Rectal smooth muscle tissue (tissue), 1 donor: ENCODE results near the gene SLC36A3.

Experiments used
- H3K27ac ChIP-seq: one replicate; pipeline ENCODE4 v1.7.0; 2013; ENCODE audit warnings: low read depth, low read length, inconsistent platforms
- H3K27me3 ChIP-seq: one replicate; pipeline ENCODE4 v1.7.0; 2013; ENCODE audit warnings: low read length; ENCODE audit not compliant: control insufficient read depth, insufficient read depth
- H3K36me3 ChIP-seq: one replicate; pipeline ENCODE4 v1.7.0; 2013; ENCODE audit warnings: low read length; ENCODE audit not compliant: control insufficient read depth, insufficient read depth
- H3K4me1 ChIP-seq: one replicate; pipeline ENCODE4 v1.7.0; 2013; ENCODE audit warnings: low read length; ENCODE audit not compliant: control insufficient read depth, insufficient read depth
- H3K4me3 ChIP-seq: one replicate; pipeline ENCODE4 v1.7.0; 2013; ENCODE audit warnings: low read length
- H3K9ac ChIP-seq: one replicate; pipeline ENCODE4 v1.7.0; 2013; ENCODE audit warnings: low read length

SLC36A3 gene

GRCh38 chr5:151303666-151304065 is at the start of gene SLC36A3:
Gene SLC36A3, minus strand, starts transcription at chr5:151303766. Its CDS starts 412 bp downstream, at chr5:151303354.
- Histone ChIP-seq H3K36me3 (no peaks in the 10 kb centered on the region), H3K27ac (no peak within 1 kb of the TSS), H3K4me3 (no peak within 1 kb of the TSS), H3K9ac (no peak within 1 kb of the TSS), H3K27me3 (no peaks in the 10 kb centered on the region), H3K4me1 (no peaks in the 10 kb centered on the region)

- Histone ChIP-seq H3K27me3 (no peaks in the 10 kb centered on the region), H3K36me3 (no peaks in the 10 kb centered on the region), H3K4me1 (no peaks in the 10 kb centered on the region), H3K27ac (no peak overlapping the region), H3K9ac (no peak overlapping the region), H3K4me3 (no peak overlapping the region)
Observed at GRCh38 chr5:151351671-151352070, 48.1 kb upstream of the SLC36A3 start.

GRCh38 chr5:151348789-151349188 is 45.2 kb upstream of the SLC36A3 start:
- Histone ChIP-seq H3K36me3 (no peaks in the 10 kb centered on the region), H3K27me3 (peaks cover 3% of the 10 kb centered on the region), H3K9ac (no peak overlapping the region), H3K27ac (no peak overlapping the region), H3K4me3 (no peak overlapping the region), H3K4me1 (no peaks in the 10 kb centered on the region)

GRCh38 chr5:151347369-151347768 is 43.8 kb upstream of the SLC36A3 start, which contains the start of gene SLC36A2:
Gene SLC36A2, minus strand, starts transcription at chr5:151347559. Its CDS starts 99 bp downstream, at chr5:151347460.
- Histone ChIP-seq H3K27ac (no peak within 1 kb of the TSS), H3K36me3 (no peaks in the 10 kb centered on the region), H3K9ac (no peak within 1 kb of the TSS), H3K27me3 (peaks cover 3% of the 10 kb centered on the region), H3K4me3 (no peak within 1 kb of the TSS), H3K4me1 (no peaks in the 10 kb centered on the region)

- Histone ChIP-seq H3K36me3 (no peaks in the 10 kb centered on the region), H3K4me3 (no peak overlapping the region), H3K9ac (no peak overlapping the region), H3K4me1 (no peaks in the 10 kb centered on the region), H3K27ac (no peak overlapping the region), H3K27me3 (peaks cover 3% of the 10 kb centered on the region)
Observed at GRCh38 chr5:151345808-151346478, 42.4 kb upstream of the SLC36A3 start.

- Histone ChIP-seq H3K27ac (no peak overlapping the region), H3K36me3 (no peaks in the 10 kb centered on the region), H3K9ac (no peak overlapping the region), H3K4me1 (no peaks in the 10 kb centered on the region), H3K4me3 (no peak overlapping the region), H3K27me3 (peaks cover 3% of the 10 kb centered on the region)
Observed at GRCh38 chr5:151345187-151345807, 41.7 kb upstream of the SLC36A3 start.

- Histone ChIP-seq H3K4me1 (no peaks in the 10 kb centered on the region), H3K36me3 (no peaks in the 10 kb centered on the region), H3K9ac (no peak overlapping the region), H3K27me3 (peaks cover 3% of the 10 kb centered on the region), H3K27ac (no peak overlapping the region), H3K4me3 (no peak overlapping the region)
Observed at GRCh38 chr5:151344088-151344487, 40.5 kb upstream of the SLC36A3 start.

GRCh38 chr5:151340004-151340403 is 36.4 kb upstream of the SLC36A3 start:
- Histone ChIP-seq H3K36me3 (no peaks in the 10 kb centered on the region), H3K9ac (no peak overlapping the region), H3K4me3 (no peak overlapping the region), H3K27ac (no peak overlapping the region), H3K27me3 (peaks cover 3% of the 10 kb centered on the region), H3K4me1 (no peaks in the 10 kb centered on the region)

GRCh38 chr5:151338734-151339133 is 35.2 kb upstream of the SLC36A3 start:
- no peaks in the 10 kb centered on the region for H3K36me3 ChIP-seq

GRCh38 chr5:151332857-151333256 is 29.3 kb upstream of the SLC36A3 start:
- Histone ChIP-seq H3K36me3 (no peaks in the 10 kb centered on the region), H3K27me3 (no peaks in the 10 kb centered on the region), H3K4me1 (no peaks in the 10 kb centered on the region), H3K27ac (no peak overlapping the region), H3K4me3 (no peak overlapping the region), H3K9ac (no peak overlapping the region)

More at GRCh38 chr5:151338734-151339133, 35.2 kb upstream of the SLC36A3 start:
- no peaks in the 10 kb centered on the region for H3K4me1 ChIP-seq
- H3K4me3 ChIP-seq: no peak overlapping the region
- H3K9ac ChIP-seq: no peak overlapping the region
- no peak overlapping the region for H3K27ac ChIP-seq
- no peaks in the 10 kb centered on the region for H3K27me3 ChIP-seq

GRCh38 chr5:151328734-151329133 is 25.2 kb upstream of the SLC36A3 start:
- no peak overlapping the region for H3K9ac ChIP-seq
- H3K27ac ChIP-seq: no peak overlapping the region
- H3K36me3 ChIP-seq: no peaks in the 10 kb centered on the region
- H3K27me3 ChIP-seq: no peaks in the 10 kb centered on the region
- no peaks in the 10 kb centered on the region for H3K4me1 ChIP-seq
- H3K4me3 ChIP-seq: no peak overlapping the region

- Histone ChIP-seq H3K4me3 (no peak overlapping the region), H3K9ac (no peak overlapping the region), H3K27me3 (no peaks in the 10 kb centered on the region), H3K36me3 (no peaks in the 10 kb centered on the region), H3K4me1 (no peaks in the 10 kb centered on the region), H3K27ac (no peak overlapping the region)
Observed at GRCh38 chr5:151327585-151327984, 24.0 kb upstream of the SLC36A3 start.

- no peaks in the 10 kb centered on the region for H3K36me3 ChIP-seq
- no peak overlapping the region for H3K9ac ChIP-seq
- no peaks in the 10 kb centered on the region for H3K27me3 ChIP-seq
- H3K4me3 ChIP-seq: no peak overlapping the region
- H3K4me1 ChIP-seq: no peaks in the 10 kb centered on the region
- H3K27ac ChIP-seq: no peak overlapping the region
Observed at GRCh38 chr5:151326266-151326665, 22.7 kb upstream of the SLC36A3 start.
